ENCODE data around the gene MYO16.

Gene MYO16

DNA sequence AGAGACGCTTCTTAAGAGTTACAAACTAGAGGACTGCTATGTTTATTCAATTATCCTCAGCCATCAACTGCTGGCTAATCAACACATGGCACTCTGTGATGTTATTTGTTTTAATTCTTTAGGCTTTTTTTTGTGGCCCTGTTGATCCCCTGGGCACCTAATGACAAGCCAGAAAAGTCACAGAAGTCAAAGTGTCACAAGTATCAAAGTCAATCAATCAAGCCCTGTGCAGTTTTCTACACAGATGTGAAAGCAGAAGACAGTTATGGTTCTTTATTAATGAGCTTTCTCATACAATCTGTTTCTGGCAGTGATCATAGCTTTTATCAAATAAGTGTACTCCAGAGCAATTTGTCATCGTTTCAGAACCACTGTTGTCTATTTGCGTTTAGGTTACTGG, 34.3 kb downstream of the MYO16 start:
- DNase-seq (ENCODE audit: low spot score), result no peak

DNA sequence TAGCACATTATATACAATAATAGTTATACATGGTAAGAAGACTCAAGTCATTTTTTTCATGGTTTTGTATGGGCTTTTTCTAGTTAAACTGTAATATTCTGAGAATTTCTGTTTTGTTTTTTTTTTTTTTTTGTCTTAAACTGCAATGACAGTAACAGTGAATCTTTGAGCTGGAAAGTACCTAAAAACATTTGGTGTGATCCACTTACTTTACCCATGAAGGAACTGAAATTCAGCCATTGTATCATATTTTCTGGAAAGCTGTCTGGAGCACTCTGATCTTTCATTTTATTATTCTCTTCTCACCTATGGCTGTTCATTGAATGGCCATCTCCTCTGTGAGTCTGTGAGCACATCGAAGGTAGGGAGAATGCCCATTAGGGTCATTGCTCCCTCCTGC, 37.8 kb downstream of the MYO16 start:
- no peak for DNase-seq (ENCODE audit: low spot score)

DNA sequence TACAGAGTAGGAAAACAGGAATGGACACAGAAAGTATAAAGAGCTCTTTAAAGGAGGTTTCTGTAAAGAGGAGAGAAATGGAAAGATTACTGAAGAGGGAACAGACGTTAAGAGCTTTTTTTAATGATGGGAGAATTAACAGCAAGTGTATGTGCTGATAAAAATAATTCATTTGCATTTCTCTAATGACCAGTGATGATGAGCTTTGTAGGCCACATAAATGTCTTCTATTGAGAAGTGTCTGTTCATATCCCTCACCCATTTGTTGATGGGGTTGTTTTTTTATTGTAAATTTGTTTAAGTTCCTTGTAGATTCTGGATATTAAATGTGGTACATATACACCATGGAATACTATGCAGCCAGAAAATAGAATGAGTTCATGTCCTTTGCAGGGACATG, 40.0 kb downstream of the MYO16 start:
- DNase-seq (ENCODE audit: low spot score), result no peak

DNA sequence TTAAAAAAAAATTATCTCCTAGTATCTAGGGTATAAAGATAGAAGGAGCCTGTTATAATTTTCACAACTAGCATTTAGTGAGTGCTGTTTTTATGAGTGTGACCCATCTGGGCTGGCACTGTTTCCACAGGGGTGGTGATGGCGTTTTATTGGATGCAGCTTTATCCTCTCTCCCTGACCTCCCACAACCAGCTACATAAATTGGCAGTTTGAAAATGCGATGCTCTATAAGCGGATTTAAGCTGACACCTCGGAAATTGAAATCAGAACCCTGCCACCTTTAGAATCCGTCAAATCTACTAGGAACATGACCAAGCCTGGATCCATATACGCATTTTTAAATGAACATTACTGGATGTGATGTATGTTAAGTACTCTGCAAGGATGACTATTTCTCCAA, 44.9 kb downstream of the MYO16 start:
- no peak for DNase-seq (ENCODE audit: low spot score)

DNA sequence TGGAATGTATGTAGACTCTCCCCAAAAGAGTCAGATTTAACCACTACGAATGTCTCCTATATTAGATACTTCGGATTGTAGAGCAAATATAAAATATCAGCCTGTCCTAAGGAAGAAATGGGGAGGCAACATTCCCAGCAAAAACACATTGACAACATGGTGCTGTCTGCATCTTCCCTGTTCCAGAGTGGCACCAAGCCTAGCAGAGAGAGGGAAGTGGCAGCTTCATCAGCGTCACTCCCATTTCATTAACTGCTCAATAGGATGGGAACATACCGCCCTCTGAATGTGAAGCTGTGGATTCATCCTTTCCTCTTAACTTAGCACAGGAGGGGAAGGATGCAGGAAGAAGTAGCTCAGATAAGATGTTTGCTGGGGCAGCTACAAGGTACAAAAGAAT, 45.4 kb downstream of the MYO16 start:
- DNase-seq (ENCODE audit: low spot score), result no peak

DNA sequence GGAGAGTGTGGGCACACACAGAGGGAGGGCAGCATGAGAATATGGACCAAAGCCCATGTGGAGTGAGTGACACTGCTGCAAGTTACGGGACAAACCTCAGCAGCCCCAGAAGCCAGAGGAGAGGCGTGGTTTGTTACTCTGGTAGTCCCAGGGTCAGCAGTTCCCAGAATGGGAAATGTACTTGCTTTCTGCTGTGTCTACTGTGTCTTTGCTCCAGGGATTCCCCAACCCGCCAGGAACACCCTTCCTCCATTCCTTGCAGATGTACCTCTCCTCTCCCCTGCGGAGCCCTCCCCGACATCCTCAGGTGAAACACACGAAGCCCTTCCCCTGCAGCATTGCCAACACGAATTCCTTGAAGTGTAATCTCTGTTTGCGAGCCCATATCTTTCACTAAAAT, 47.2 kb downstream of the MYO16 start:
- peak; percentile 3 for DNase-seq (ENCODE audit: low spot score)

DNA sequence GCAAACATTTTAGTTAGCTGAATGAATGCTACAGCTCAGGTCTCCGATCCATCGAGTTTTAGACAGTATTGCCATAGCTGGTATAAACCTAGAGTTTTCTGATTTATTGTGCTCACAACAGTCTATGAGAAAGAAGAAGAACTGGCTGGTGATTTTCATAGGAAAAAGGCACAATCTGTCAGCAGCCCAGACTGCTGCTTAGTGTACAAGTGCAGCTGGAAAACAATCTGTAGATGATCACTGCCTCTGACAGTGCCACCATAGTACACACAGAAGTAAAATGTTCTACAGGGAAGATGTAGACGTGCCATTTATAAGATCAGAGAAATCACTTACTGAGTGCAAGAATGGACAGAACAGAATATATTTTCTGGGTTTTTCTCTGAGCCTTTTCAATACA, 48.4 kb downstream of the MYO16 start:
- no peak for DNase-seq (ENCODE audit: low spot score)

DNA sequence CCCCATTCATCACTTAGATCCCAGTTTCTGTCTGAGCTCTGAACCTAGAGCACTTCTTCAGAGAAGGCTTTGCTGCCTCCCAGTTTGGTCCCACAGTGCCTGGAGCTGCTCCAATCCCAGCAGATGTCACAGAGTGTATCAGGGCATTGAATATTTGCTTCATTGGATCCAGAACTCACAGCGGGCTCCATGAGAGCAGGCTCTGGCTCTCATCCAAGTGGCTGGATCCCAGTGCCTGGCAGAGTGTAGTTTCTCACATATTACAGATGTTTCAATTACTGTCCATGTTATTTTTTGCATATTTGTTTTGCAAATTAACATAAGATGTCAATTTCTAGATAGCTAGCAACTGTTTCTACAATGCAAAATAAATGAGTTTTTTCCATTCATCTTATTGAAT, 50.6 kb downstream of the MYO16 start:
- no peak for DNase-seq (ENCODE audit: low spot score)

DNA sequence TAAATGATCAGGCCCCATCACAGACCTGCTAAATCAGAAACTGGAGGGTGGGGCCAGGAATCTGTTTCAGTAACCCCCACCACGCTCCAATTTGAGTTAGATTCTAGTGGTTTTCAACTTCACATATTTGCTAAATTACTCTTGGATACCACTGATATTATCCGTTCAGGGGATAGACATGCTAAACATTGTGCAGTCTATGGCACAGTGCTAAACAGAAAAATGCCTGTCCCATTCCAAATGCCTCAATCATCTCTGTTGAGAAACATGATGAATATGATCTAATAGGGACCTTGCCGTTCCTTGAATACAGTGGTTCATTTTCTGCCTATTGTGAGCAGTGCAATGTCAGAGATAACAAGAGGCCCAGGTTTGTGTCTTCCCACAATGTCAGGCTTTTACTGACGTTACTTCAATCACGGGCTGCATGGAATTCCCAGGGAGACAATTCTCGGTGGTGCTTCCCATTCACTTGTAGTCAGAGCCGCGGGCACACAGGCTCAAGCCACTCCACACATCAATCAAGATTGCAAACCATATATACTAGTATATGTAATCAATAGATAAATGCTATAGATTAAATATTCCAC, 52.7 kb downstream of the MYO16 start:
- DNase-seq (ENCODE audit: low spot score), result no peak

DNA sequence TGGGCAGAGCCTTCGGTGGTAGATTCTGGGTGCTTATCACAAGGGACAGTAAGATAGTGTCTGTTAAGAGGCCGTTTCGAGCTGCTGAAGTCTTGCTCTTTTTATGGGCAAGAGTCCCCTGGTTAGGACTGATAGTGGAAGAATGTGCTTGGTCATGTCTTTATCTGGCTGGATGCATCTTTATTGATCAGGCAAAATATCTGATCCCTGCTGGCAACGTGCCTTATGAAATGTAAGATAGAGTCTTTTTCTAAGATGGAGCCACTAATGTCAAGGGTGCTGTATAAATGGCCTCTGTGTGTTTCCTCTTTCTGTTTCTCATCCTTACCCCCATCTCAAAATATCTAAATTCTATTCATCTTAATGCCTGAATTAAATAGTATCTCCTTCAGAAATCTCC, 53.3 kb downstream of the MYO16 start:
- DNase-seq (ENCODE audit: low spot score), result no peak

DNA sequence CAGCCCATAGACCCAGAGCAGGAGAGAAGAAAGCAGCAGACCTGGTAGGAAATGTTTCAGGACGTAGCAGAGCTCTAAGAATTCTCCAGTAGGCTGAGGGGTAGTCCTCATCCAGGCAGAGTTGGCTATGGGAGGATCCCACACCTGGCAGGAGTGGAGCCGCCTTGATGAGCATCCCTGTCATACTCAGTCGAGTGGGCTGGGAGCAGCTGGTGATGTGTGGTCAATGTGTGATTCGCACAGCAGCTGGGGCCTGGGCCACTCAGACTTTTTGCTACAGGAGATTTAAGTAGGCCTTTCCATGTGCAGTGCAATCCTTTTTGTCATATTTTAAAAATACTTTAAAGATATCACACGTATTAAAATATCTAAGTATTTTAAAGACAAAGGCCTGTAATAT, 56.6 kb downstream of the MYO16 start:
- DNase-seq (ENCODE audit: low spot score), result no peak

DNA sequence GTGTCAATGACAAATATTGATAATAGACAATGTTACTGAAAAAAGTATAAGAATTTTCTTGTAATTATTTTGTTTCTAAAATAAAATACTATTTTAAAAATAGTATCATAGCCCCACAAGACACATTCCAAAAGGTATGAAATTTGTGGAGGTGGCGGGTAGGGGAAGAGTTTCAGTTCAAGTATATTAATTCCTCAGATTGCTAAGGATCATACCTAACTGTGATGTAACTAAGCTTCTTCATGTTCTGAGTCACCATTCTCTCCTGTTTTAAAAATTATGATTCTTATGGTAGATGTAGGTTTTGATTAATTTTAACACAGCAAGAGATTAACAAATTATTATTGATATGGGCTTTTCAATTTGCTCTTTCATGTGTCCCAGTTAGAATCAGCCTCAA, 61.3 kb downstream of the MYO16 start:
- DNase-seq (ENCODE audit: low spot score), result no peak

DNA sequence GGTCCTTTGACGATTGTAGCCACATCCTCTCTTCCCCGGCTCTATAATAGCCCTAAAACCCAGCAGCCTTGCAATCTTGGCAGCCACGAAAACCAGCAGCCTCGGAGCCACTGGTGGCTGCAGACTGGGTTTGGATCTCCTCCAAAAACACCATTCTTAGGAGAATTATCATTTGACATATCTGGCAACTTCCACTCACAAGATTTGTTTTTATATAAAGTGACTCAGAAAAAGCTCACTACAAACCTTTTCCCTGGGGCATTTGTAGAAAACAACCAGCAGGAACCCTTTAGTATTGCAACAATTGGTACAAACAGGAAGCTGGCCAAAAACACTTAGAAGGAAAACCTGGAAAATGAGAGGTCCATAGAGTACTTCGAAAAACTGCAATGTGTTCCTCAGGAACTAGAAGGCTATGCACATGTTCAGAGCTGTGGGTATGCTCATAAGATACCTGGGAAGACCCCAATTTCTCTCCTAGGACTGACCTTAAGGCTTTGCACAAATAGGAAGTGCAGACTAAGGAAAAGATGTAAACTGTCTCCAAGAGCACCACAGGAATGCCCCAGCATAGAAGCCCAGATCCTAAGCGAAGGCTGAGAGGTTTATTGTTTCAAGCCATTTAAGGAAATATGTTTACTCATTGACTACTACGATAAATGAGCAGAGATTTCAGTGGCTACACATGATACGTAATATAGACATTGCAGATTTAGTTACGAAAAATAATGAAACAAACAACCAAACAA, 71.2 kb downstream of the MYO16 start:
- no peak for DNase-seq (ENCODE audit: low spot score)

DNA sequence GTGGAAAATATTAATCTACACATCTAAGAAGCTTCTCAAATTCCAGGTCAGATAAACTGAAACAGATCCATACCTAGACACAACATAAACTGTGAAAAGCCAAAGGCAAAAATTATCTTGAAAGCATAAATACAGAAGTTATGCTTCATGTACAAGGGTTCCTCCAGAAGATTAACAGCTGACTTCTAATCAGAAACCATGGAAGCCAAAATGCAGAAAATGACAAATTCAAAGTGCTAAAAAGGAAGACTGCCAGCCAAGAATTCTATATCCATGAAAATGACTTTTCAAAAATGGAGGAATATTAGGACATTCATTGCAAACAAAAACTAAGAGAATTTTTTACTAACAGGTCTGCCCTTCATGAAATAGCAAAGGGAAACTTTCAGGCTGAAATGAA, 72.8 kb downstream of the MYO16 start:
- no peak for DNase-seq (ENCODE audit: low spot score)

DNA sequence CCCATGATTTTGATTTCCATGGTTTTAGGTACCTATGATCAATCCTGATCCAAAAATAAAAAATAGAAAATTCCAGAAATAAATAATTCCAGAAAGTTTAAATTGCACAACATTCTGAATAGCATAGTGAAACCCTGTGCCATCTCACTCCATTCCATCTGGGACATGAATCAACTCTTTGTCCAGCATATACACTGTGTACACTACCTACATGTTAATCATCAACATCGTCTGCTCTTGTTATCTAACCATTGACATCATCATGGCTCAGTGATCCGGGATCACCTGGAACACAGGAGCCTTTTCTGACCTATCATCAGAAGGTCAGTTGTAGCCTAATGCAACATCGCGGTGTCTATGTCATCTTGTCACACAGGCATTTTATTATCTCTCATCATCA, 75.6 kb downstream of the MYO16 start:
- DNase-seq (ENCODE audit: low spot score), result no peak

DNA sequence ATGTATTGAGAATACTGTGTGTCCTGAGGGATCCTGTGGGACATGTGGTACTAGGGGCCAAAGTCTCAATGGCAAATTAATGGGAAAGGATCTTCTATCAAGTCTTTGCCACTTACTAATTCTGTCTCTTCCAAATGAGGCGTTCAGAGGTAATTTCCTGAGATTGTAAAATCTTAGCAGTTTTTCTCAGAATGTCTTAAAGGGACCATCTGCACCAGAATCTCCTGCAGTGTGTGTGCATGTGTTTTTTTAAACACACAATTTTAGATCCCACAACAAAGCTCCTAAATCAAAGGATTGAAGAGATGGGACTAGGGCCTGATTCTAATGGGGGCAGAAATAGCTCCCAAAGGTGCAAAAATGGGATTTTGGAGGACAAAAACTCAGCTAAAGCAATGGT, 78.2 kb downstream of the MYO16 start:
- no peak for DNase-seq (ENCODE audit: low spot score)

DNA sequence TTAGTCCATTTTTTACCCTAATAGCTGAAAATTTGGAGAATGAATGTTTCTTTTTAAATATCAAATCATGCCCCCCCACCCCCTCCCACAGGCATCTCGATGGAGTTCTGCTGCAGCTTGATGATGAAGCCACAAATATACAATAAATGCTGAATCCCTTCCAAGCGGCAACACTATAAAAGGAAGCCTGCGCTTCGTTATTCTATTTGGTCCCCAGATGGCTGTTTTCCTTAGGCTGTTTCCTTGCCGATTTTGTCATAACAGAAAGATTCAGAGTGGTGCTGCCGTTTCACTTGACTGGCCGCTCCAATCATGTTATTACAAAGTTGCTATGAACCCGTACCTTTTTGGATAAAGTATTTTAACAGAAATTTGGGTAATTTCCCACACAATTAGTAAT, 79.5 kb downstream of the MYO16 start:
- no peak for DNase-seq (ENCODE audit: low spot score)

DNA sequence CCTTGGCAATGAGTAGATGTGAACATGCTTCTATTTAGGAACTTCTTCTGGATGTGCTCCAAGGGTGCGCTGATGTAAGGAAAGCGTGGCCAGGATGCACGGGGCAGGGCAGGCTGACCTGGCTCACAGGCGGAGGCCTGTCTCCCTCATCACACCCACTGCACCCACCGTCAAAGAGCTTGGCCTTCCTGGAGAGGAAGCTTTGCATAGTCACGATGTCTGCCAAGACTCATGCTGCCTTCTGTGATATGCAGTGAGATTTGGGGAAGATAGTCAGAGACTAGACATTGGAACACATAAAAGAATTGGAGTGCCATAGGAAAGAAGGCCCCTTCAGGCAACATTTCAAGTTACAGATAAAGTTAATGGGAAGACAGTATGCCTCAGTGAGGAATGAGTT, 82.0 kb downstream of the MYO16 start:
- DNase-seq (ENCODE audit: low spot score), result no peak

DNA sequence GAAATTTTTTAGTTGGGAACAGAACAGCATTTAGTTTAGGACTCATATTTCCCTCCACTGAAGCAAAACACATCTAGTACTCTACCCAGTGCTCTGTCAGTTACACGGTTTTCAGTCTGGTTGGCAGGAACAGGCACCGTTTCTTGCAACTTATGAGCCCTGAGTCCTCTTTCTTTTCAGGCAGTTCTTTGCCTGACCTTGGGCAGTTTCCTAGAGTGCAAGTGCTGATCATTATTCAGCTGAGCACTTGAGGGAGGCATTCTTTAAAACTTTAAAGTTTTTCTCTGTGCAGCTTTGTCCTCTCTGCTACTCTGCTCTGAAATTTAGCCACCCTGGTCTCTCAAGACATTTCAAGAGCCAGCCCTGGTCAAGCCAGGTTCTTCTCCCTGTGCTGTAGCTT, 96.1 kb downstream of the MYO16 start:
- DNase-seq (ENCODE audit: low spot score), result no peak

DNA sequence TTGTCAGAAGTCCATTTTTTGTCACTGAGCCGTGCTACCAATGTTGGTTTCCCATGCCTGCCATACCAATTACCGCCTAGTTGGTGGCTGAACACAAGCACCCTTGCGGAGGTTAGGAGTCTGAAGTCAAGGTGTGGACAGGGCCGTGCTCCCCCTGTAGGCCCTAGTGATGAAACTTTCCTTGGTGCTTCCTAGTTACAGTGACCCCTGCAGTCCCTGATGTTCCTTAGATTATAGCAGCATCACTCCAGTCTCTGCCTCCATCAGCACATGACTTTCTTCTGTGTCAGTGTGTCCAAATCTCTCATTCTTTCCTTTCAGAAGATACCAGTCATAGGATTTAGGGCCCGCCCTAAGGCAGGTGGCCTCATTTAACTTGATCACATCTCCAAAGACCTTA, 99.0 kb downstream of the MYO16 start:
- peak; percentile 61 for DNase-seq (ENCODE audit: low spot score)

DNA sequence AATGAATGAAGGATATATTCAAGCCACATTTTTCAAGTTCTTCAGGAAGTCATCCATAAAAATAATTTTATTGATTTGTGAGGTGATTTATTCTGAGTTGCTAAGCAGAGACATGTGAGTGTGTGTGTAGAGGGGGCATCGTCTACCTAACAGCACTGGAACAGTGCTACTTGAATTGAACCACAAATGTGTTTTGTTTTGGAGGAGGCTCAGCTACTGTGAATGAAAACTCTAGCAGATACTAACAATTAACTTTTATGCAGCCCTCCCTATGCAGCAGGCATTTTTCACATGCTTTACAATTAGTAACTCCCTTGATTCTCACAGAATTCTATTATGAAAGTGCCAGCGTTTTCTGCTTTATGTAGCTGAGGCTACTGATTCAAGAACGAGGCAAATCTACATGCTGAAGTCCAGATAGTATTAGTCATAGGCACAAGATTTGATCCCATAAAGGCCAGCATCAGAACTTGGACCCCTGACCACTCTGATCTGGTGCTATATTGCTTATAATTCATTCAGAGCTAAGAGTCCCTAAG, 103.7 kb downstream of the MYO16 start:
- DNase-seq (ENCODE audit: low spot score), result no peak

DNA sequence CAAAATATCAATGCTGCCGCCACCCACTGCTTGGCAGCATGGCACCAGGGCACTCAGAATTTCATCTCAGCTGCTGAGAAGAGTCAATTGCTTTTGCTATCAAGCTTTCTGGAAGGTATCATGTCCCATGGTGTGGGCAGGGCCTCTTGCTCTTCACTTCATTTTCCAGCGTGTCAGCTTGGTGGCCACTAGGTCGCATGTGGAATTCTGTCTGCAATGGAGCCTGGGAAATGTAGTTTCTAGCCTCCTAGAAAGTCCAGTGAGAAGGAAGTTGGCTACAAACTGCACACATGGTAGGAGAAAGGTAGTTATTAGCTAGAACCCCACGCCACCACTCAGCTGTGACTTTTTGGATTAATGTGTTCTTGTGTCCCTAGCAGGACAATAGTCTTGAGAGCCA, 105.3 kb downstream of the MYO16 start:
- peak; percentile 22 for DNase-seq (ENCODE audit: low spot score)

DNA sequence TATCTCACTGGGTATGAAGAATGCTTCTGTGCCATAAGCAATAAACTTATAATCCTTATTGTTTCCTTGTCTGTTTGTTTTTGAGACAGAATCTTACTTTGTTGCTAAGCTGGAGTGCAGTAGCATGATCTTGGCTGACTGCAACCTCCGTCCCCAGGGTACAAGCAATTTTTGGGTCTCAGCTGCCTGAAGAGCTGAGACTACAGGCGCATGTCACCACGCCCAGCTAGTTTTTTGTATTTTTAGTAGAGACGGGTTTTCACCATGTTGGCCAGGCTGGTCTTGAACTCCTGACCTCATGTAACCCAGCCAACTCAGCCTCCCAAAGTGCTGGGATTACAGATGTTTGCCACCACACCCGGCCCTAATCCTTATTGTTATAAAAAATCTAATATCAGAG, 112.5 kb downstream of the MYO16 start:
- no peak for DNase-seq (ENCODE audit: low spot score)

All from iPS-NIHi11 (cell line).